Duodenal mucosa (tissue), 2 donors: ENCODE results near the gene TSPYL4.

Experiments used
- H3K27ac ChIP-seq: one replicate; pipeline ENCODE4 v1.7.0; 2013; ENCODE audit warnings: low read depth, low read length
- H3K27me3 ChIP-seq, 2 donors: one replicate each; pipeline ENCODE4 v1.7.0; 2013; ENCODE audit warnings: low read length in 2 of 2, control low read depth in 1 of 2; ENCODE audit not compliant: insufficient read depth in 2 of 2, control insufficient read depth in 1 of 2
- H3K36me3 ChIP-seq, 2 donors: one replicate each; pipeline ENCODE4 v1.7.0; 2013; ENCODE audit warnings: low read length in 2 of 2, control low read depth in 1 of 2; ENCODE audit not compliant: insufficient read depth in 2 of 2, control insufficient read depth in 1 of 2
- H3K4me1 ChIP-seq, 2 donors: one replicate each; pipeline ENCODE4 v1.7.0; 2013; ENCODE audit warnings: low read length in 2 of 2, control low read depth in 1 of 2; ENCODE audit not compliant: insufficient read depth in 2 of 2, control insufficient read depth in 1 of 2
- H3K4me3 ChIP-seq, 2 donors: one replicate each; pipeline ENCODE4 v1.7.0; 2013; ENCODE audit warnings: low read length in 2 of 2, low read depth in 1 of 2
- H3K9ac ChIP-seq, 2 donors: one replicate each; pipeline ENCODE4 v1.7.0; 2013; ENCODE audit warnings: low read length in 2 of 2, low read depth in 1 of 2
- H3K9me3 ChIP-seq, 2 donors: one replicate each; pipeline ENCODE4 v1.7.0; 2013; ENCODE audit warnings: low read length in 2 of 2, control low read depth in 1 of 2; ENCODE audit not compliant: control insufficient read depth in 1 of 2

Gene TSPYL4

DNA sequence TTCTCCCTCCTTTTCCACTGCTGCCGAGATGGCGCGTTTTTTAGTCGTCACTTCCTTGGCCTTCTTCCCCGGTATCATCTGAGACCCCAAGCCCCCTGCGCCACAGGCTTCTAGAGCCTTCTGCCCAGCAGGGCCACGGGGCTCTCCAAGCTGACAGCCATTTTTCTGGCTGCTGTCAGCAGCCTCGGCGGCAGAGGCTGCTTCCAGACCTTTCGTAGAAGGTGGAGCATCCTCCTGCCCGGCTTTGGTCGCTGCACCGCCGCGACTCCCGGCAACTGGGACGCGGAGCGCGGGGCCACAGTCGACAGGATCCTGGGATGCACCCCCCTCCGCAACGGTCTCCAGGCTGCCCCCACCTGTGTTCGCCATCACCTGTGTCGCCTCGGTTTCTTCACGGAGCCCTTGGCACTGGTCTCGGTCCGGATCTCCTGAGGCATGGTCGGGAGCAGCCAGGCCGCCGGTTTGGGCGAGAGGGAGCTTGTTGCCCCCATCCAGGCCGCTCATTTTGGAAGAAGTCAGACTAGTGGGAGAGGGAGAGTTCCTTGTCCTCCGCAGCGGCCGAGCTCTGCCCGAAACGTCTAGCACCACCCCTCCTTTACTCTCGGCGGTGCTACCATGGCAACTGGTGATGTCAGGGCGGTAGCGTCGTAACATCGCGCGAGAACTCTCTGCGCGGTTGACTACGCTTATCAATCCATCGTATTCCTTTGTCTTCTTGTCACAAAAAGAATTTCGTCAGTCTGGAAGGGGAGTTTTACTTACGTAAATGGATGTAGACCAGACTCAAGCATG is at the start of gene TSPYL4:
Gene TSPYL4, minus strand, starts transcription at position 571 of the 792 bp plus-strand sequence. Its CDS starts 67 bp downstream, at position 504.
- peaks cover 27 to 42% of the 10 kb centered on the region in 2 donors for H3K4me1 ChIP-seq

DNA sequence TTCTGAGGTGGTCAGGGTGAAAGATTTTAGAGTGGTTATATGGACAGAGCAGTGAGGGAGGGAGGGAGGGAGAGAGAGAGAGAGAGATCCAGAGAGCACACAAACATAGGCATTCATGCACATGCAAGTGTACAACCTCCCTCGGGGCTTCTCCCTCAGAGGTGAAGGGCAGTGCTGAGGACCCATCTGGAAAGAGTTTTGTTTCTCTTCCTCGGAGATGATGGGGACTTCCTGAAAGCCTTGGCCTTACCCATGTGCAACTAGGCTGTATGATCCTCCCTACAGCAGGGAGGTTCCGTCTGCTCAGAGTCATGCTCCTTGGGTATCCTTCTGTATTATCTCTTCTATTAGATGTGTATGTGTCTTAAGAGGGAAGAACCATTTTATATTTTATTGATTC is 47.2 kb upstream of the TSPYL4 start:
- H3K27me3 ChIP-seq = no peaks in the 10 kb centered on the region
- no peak overlapping the region for H3K27ac ChIP-seq
- no peaks in the 10 kb centered on the region for H3K36me3 ChIP-seq
- no peak overlapping the region for H3K4me3 ChIP-seq
- H3K9ac ChIP-seq = no peak overlapping the region
- no peaks in the 10 kb centered on the region for H3K4me1 ChIP-seq
- H3K9me3 ChIP-seq = peaks cover 7 to 9% of the 10 kb centered on the region in 2 donors

More for the DNA sequence above, at the start of gene TSPYL4:
- H3K9ac ChIP-seq = peak within 1 kb of the TSS; percentile 74 to 84
- peaks cover 0 to 1% of the 10 kb centered on the region in 2 donors for H3K36me3 ChIP-seq
- H3K4me3 ChIP-seq = peak within 1 kb of the TSS; percentile 90 to 91
- H3K27ac ChIP-seq = peak within 1 kb of the TSS; percentile 73
- H3K9me3 ChIP-seq = no peaks in the 10 kb centered on the region
- no peaks in the 10 kb centered on the region for H3K27me3 ChIP-seq

- Histone ChIP-seq H3K27me3 (no peaks in the 10 kb centered on the region), H3K9me3 (peaks cover 7 to 9% of the 10 kb centered on the region in 2 donors), H3K4me3 (no peak overlapping the region), H3K27ac (no peak overlapping the region), H3K36me3 (no peaks in the 10 kb centered on the region), H3K4me1 (no peaks in the 10 kb centered on the region), H3K9ac (no peak overlapping the region)
Observed at GRCh38 chr6:116300566-116300965, 46.7 kb upstream of the TSPYL4 start.

- no peaks in the 10 kb centered on the region for H3K27me3 ChIP-seq
- no peaks in the 10 kb centered on the region for H3K4me1 ChIP-seq
- no peak overlapping the region for H3K9ac ChIP-seq
- no peak overlapping the region for H3K27ac ChIP-seq
- H3K4me3 ChIP-seq = no peak overlapping the region
- no peaks in the 10 kb centered on the region for H3K36me3 ChIP-seq
- peaks cover 7 to 9% of the 10 kb centered on the region in 2 donors for H3K9me3 ChIP-seq
Observed at GRCh38 chr6:116298973-116299372, 45.1 kb upstream of the TSPYL4 start.

GRCh38 chr6:116298273-116298672 is 44.4 kb upstream of the TSPYL4 start:
- no peaks in the 10 kb centered on the region for H3K36me3 ChIP-seq
- H3K4me1 ChIP-seq = no peaks in the 10 kb centered on the region
- no peak overlapping the region for H3K4me3 ChIP-seq
- H3K9me3 ChIP-seq = peaks cover 7 to 9% of the 10 kb centered on the region in 2 donors
- H3K27me3 ChIP-seq = no peaks in the 10 kb centered on the region
- H3K27ac ChIP-seq = no peak overlapping the region
- H3K9ac ChIP-seq = no peak overlapping the region

GRCh38 chr6:116292553-116292952 is 38.7 kb upstream of the TSPYL4 start:
- Histone ChIP-seq H3K36me3 (no peaks in the 10 kb centered on the region), H3K9me3 (no peaks in the 10 kb centered on the region), H3K27me3 (no peaks in the 10 kb centered on the region), H3K4me3 (no peak overlapping the region), H3K9ac (no peak overlapping the region), H3K4me1 (no peaks in the 10 kb centered on the region), H3K27ac (no peak overlapping the region)

GRCh38 chr6:116291701-116292396 is 38.0 kb upstream of the TSPYL4 start:
- H3K27me3 ChIP-seq = no peaks in the 10 kb centered on the region
- no peaks in the 10 kb centered on the region for H3K4me1 ChIP-seq
- H3K9me3 ChIP-seq = no peaks in the 10 kb centered on the region
- no peak overlapping the region for H3K9ac ChIP-seq
- no peak overlapping the region for H3K27ac ChIP-seq
- no peak overlapping the region for H3K4me3 ChIP-seq
- H3K36me3 ChIP-seq = no peaks in the 10 kb centered on the region

DNA sequence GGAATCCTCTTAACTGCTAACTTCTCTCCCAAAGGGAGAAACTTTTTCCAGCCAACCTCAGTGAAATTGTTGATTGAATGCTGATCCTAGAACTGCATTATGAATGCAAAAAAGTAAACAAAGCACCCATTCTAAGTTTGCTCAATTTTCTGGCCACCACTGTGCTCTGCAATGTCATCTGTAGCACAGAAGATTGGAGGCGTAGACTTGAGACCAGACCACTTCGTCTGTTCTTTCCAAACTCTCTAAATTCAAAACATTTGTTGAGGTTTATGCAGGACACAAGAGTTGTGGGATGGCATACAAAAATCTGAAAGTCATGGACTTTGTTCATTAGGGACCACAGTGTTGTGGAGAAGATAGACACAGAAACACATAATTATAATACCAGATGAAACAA is 36.9 kb upstream of the TSPYL4 start:
- Histone ChIP-seq H3K9ac (no peak overlapping the region), H3K4me3 (no peak overlapping the region), H3K9me3 (no peaks in the 10 kb centered on the region), H3K27ac (no peak overlapping the region), H3K27me3 (no peaks in the 10 kb centered on the region), H3K4me1 (no peaks in the 10 kb centered on the region), H3K36me3 (no peaks in the 10 kb centered on the region)

GRCh38 chr6:116289876-116290275 is 36.0 kb upstream of the TSPYL4 start:
- Histone ChIP-seq H3K9me3 (no peaks in the 10 kb centered on the region), H3K4me1 (no peaks in the 10 kb centered on the region), H3K4me3 (no peak overlapping the region), H3K9ac (no peak overlapping the region), H3K36me3 (no peaks in the 10 kb centered on the region), H3K27ac (no peak overlapping the region), H3K27me3 (no peaks in the 10 kb centered on the region)

GRCh38 chr6:116287689-116288282 is 33.9 kb upstream of the TSPYL4 start:
- no peaks in the 10 kb centered on the region for H3K27me3 ChIP-seq
- no peaks in the 10 kb centered on the region for H3K4me1 ChIP-seq
- H3K9me3 ChIP-seq = no peaks in the 10 kb centered on the region
- no peak overlapping the region for H3K27ac ChIP-seq
- no peak overlapping the region for H3K9ac ChIP-seq
- H3K36me3 ChIP-seq = no peaks in the 10 kb centered on the region
- H3K4me3 ChIP-seq = no peak overlapping the region
